Fibroblast of gingiva (primary cell): ENCODE results near the gene ARHGAP19.
"Not testable (repeated sequence)": the region's sequence is repeated elsewhere in the genome, so short reads cannot be mapped to it uniquely, and the experiment has no call there.

Source experiments
- DNase-seq: peaks from one replicate; pipeline ENCODE4 v3.0.0-alpha.2; 2011; ENCODE audit warnings: low read depth

The ARHGAP19 gene

GRCh38 chr10:97321032-97321803, 28.8 kb upstream of the ARHGAP19 start:
- no peak for DNase-seq

GRCh38 chr10:97320480-97321031, 28.1 kb upstream of the ARHGAP19 start:
- DNase-seq, result no peak

GRCh38 chr10:97319671-97320479, 27.4 kb upstream of the ARHGAP19 start:
- peak; percentile 32 for DNase-seq

GRCh38 chr10:97318772-97319651, 26.6 kb upstream of the ARHGAP19 start, which contains the start of gene FRAT1:
Gene FRAT1, plus strand, starts transcription at chr10:97319271. Its CDS starts 183 bp downstream, at chr10:97319454.
- peak; percentile 91 for DNase-seq

GRCh38 chr10:97314671-97315070, 22.2 kb upstream of the ARHGAP19 start:
- DNase-seq, result no peak

GRCh38 chr10:97312897-97313296, 20.5 kb upstream of the ARHGAP19 start:
- DNase-seq, result no peak

GRCh38 chr10:97311111-97311626, 18.7 kb upstream of the ARHGAP19 start:
- no peak for DNase-seq

- peak; percentile 20 for DNase-seq
Observed at GRCh38 chr10:97307866-97308780, 15.7 kb upstream of the ARHGAP19 start.

GRCh38 chr10:97307441-97307840, 15.0 kb upstream of the ARHGAP19 start:
- no peak for DNase-seq

GRCh38 chr10:97302088-97302791, 9.8 kb upstream of the ARHGAP19 start:
- DNase-seq, result no peak

GRCh38 chr10:97300980-97301379, 8.5 kb upstream of the ARHGAP19 start:
- no peak for DNase-seq

- no peak for DNase-seq
Observed at GRCh38 chr10:97298223-97298571, 5.8 kb upstream of the ARHGAP19 start.

GRCh38 chr10:97297556-97298222, 5.3 kb upstream of the ARHGAP19 start:
- no peak for DNase-seq

GRCh38 chr10:97292862-97293198, 393 bp upstream of the ARHGAP19 start:
- DNase-seq, result no peak

- no peak for DNase-seq
Observed at GRCh38 chr10:97291357-97292096, 910 bp downstream of the ARHGAP19 start.

- DNase-seq, result not testable (repeated sequence)
Observed at GRCh38 chr10:97290576-97291356, 1.7 kb downstream of the ARHGAP19 start.

- not testable (repeated sequence) for DNase-seq
Observed at GRCh38 chr10:97290076-97290475, 2.4 kb downstream of the ARHGAP19 start.

- DNase-seq, result no peak
Observed at GRCh38 chr10:97280783-97281182, 11.7 kb downstream of the ARHGAP19 start.
